GM12865 (cell line): ENCODE results near the gene BEST2.
A peak's percentile ranks its signal among the peaks of the same experiment; 100 is the strongest.

Experiments used
- DNase-seq: peaks from one replicate; pipeline ENCODE4 v3.0.0; 2010; ENCODE audit warnings: low read depth
- H3K4me3 ChIP-seq: 2 replicates; pipeline ENCODE4 v1.5.1; 2011; ENCODE audit warnings: mild to moderate bottlenecking, low read depth, low read length, control low read depth
- TF ChIP-seq, protein P1 (sequence below): IDR thresholded peaks from 2 replicates; pipeline ENCODE4 v1.5.1; 2011; ENCODE audit warnings: low read length, control low read depth, low read depth, inconsistent platforms; ENCODE audit not compliant: insufficient read depth; ENCODE audit errors: missing control alignments

Gene BEST2

DNA sequence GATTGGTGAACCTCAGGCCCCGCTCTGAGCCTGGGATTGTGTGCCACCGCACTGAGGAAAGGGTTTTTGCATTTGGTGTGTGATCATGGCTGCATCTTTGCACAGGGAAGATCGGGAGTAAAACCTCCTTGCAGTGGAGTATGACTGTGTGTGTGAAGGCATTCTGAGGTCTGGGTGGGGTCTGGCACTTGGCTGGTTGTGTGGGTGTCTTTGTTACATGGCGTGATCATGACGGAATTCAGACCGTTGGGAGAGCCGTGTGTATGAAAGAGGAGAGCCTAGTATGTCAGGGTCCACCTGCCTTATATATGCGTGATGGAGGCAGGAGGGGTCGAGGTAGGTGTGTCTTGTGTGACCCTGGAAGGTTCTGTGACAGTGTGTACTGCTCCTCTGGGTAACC, 740 bp upstream of the BEST2 start:
- TF ChIP-seq, protein P1, sequence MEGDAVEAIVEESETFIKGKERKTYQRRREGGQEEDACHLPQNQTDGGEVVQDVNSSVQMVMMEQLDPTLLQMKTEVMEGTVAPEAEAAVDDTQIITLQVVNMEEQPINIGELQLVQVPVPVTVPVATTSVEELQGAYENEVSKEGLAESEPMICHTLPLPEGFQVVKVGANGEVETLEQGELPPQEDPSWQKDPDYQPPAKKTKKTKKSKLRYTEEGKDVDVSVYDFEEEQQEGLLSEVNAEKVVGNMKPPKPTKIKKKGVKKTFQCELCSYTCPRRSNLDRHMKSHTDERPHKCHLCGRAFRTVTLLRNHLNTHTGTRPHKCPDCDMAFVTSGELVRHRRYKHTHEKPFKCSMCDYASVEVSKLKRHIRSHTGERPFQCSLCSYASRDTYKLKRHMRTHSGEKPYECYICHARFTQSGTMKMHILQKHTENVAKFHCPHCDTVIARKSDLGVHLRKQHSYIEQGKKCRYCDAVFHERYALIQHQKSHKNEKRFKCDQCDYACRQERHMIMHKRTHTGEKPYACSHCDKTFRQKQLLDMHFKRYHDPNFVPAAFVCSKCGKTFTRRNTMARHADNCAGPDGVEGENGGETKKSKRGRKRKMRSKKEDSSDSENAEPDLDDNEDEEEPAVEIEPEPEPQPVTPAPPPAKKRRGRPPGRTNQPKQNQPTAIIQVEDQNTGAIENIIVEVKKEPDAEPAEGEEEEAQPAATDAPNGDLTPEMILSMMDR = no peak
- DNase-seq = no peak
- H3K4me3 ChIP-seq = no peak overlapping the region

DNA sequence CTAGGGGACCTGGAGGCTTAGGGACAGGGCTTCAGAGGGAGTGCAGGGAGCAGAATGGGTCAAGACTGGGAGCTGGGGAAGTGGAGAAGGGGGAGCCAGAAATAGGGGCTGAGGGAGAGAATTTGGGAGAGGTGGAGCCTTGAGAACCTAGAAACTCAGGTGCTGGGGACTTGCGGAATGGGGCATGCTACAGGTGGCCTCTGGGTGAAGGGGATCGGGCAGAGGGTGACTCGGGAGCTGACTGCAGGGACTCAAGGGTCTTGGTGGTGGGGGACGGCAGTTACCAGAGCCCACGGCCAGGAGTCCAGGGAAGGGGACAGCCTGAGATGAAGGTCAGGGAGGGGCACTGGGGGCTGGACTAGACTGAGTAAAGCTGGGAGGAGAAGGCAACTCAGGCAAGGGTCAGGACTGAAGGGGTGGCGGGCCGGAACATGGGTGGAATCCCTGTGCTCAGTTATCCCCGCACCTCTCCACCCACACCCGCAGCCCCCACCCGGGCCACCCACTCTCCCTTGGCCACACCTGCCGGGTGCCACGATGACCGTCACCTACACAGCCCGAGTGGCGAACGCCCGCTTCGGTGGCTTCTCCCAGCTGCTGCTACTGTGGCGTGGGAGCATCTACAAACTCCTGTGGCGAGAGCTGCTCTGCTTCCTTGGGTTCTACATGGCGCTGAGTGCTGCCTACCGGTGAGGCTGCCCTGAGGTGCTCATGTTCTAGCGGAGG, 628 bp downstream of the BEST2 start:
- TF ChIP-seq, protein P1 = no peak

DNA sequence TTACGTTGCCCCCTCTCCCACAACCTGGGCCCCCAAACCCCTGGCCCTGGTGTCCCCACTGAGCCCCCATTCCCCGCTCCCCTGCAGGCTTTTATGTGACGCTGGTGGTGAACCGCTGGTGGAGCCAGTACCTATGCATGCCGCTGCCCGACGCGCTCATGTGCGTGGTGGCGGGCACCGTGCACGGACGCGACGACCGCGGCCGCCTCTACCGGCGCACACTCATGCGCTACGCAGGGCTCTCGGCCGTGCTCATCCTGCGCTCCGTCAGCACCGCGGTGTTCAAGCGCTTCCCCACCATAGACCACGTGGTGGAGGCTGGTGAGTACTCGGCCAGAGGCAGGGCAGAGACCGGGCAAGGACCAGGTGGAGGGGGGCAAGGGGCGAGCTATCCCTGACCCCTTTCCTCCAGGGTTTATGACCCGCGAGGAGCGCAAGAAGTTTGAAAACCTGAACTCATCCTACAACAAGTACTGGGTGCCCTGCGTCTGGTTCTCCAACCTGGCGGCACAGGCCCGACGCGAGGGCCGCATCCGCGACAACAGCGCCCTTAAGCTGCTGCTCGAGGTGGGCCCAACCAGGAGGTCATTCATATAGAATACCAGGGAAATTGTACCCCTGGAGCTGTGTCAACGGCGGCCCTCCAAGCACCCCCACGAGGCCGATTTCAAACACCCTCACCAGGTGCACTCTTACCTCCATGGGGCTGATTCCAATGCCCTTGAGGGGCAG, 3.0 kb downstream of the BEST2 start:
- H3K4me3 ChIP-seq = no peak overlapping the region
- no peak for DNase-seq
- TF ChIP-seq, protein P1 = no peak

More for the DNA sequence above, 628 bp downstream of the BEST2 start:
- no peak overlapping the region for H3K4me3 ChIP-seq
- DNase-seq = no peak

DNA sequence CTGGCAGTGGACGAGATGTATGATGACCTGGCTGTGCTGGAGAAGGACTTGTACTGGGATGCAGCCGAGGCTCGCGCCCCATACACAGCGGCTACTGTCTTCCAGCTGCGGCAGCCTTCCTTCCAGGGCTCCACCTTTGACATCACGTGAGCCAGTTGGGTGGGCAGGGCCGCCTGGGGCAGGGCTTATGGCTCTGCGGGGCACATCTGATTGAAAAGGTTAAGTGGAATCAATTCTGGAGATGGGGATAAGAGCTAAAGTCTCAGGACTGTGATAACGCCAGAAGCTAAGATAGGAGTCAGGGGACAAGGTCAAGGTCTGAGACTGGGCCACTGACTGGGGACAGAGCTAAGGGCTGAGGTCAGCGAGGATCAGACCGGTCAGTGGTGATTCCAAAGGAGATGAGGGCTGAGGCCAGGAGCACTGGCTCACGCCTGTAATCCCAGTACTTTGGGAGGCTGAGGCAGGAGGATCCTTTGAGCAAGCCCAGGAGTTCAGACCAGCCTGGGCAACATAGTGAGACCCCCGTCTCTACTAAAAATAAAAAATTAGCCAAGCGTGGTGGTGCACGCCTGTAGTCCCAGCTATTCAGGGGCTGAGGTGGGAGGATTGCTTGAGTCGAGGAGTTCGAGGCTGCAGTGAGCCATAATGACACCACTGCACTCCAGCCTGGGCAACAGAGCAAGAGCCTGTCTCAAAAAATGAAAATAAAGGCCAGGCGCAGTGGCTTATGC, 4.7 kb downstream of the BEST2 start:
- TF ChIP-seq, protein P1 = no peak
- no peak for DNase-seq
- H3K4me3 ChIP-seq = no peak overlapping the region

DNA sequence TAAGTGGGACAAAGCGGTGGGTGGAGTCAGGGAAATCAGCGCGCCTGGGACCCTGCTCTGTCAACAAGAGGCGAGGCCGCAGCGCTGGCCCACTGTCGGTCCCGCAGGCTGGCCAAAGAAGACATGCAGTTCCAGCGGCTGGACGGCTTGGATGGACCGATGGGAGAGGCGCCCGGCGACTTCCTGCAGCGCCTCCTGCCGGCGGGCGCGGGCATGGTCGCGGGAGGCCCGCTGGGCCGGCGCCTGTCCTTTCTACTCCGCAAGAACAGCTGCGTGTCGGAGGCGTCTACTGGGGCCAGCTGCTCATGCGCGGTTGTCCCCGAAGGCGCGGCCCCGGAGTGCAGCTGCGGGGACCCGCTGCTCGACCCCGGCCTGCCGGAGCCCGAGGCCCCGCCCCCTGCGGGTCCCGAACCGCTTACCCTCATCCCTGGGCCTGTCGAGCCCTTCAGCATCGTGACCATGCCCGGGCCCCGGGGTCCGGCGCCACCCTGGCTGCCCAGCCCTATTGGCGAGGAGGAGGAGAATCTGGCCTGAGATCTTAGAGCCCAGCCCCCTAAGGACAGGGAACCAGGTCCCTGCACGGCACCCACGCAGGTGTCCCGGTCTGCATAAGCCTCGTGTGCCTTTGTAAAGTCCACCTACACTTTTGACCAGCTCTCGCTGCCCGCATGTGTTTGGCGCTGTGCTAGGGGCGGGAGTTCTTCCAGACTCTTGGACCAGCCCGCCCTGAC, 6.1 kb downstream of the BEST2 start:
- TF ChIP-seq, protein P1 = peak; percentile 89
- H3K4me3 ChIP-seq = no peak overlapping the region
- peak; percentile 74 for DNase-seq

DNA sequence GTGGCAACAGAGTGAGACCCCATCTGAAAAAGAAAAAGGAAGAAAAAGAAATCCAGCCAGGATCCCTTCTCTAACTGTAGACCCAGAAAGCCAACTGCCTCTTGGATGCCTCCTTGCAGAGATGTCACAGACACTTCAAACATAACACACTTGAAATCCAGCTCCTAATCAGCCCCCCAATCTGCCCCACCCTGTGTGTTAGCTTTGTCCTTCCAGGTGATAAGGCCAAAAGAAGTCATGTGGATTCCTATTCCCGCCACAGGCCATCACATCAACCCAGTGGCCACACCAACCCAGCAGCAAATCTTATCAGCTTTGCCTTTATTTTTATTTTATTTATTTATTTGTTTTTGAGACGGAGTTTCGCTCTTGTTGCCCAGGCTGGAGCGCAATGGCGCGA, 8.1 kb downstream of the BEST2 start:
- TF ChIP-seq, protein P1 = no peak
- no peak for DNase-seq
- H3K4me3 ChIP-seq = no peak overlapping the region
